GM13976 (cell line): ENCODE results near the gene WDR76.

Experiments
- DNase-seq: peaks from one replicate; pipeline ENCODE4 v3.0.0; 2012; ENCODE audit warnings: low spot score
- CTCF ChIP-seq: IDR thresholded peaks from 2 replicates; pipeline ENCODE4 v1.5.1; 2012; ENCODE audit warnings: borderline replicate concordance, mild to moderate bottlenecking; ENCODE audit not compliant: insufficient read depth; ENCODE audit errors: extremely low read depth, missing control alignments, control extremely low read depth
- in situ Hi-C: fragments of 300-500 bp; cut with MboI; formaldehyde crosslinking; loops from one replicate; pipeline ENCODE4 v1.12.0; 2022; ENCODE audit warnings: low sequenced_read_pairs, mixed read lengths, inconsistent platforms; ENCODE audit not compliant: unreplicated experiment

The WDR76 gene

DNA sequence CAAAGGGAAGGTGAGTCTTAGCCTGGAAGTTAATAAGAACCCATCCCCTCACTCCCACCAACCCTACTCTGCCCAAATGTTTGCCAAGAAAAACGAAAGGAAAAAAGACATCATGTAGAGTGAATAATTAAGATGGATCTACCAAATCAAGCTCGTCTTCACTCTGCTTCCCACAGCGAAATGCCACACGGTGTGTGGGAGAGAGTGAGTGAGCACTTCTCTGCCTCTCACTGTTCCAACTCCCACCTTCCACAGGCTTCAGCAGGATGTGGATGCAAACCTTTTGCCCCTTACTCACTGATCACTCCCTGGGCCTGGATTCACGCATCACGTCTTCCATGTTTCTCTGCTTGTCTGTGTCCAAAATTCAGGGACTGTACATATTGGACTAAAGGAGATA is 85.4 kb downstream of the WDR76 start:
- no peak for DNase-seq
- in situ Hi-C loops, result loop anchor here (25.0 kb wide), 2 partner anchors 300 to 400 kb away; no protein-coding TSS in a partner anchor
- TF ChIP-seq CTCF, result no peak

GRCh38 chr15:43913026-43913780 is 86.4 kb downstream of the WDR76 start:
- in situ Hi-C loops, result loop anchor here (25.0 kb wide), 2 partner anchors 299 to 399 kb away; no protein-coding TSS in a partner anchor
- no peak for DNase-seq
- no peak for TF ChIP-seq CTCF

DNA sequence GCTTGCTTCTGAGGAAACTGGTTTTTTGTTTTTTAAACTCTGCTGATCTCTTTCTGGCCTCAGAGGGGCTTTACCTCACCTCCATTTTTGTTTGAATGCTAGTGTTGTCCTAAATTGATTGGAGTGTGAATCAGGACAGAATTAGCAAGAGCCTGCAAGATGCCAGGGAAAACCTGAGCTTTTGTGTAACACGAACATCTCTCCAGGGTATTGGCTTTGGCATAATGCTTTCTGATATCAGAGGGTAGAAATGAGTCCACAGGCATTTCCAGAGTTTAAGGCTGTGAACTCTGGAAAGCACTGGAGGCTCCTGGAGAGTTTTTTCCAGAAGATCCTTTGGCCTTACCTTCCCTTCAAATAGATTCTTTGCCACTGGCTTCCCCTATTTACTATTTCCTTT is 87.1 kb downstream of the WDR76 start:
- no peak for DNase-seq
- in situ Hi-C loops, result loop anchor here (25.0 kb wide), 2 partner anchors 298 to 398 kb away; no protein-coding TSS in a partner anchor
- no peak for TF ChIP-seq CTCF

- no peak for DNase-seq
- in situ Hi-C loops, result loop anchor here (25.0 kb wide), 2 partner anchors 297 to 397 kb away; no protein-coding TSS in a partner anchor
- no peak for TF ChIP-seq CTCF
Measured at GRCh38 chr15:43915631-43916325, 89.0 kb downstream of the WDR76 start.

GRCh38 chr15:43916326-43916660 is 89.5 kb downstream of the WDR76 start:
- DNase-seq, result no peak
- TF ChIP-seq CTCF, result no peak
- in situ Hi-C loops, result loop anchor here (25.0 kb wide), 2 partner anchors 296 to 396 kb away; no protein-coding TSS in a partner anchor
